ENCODE measurements around the gene ARHGEF28.

The ARHGEF28 gene

DNA sequence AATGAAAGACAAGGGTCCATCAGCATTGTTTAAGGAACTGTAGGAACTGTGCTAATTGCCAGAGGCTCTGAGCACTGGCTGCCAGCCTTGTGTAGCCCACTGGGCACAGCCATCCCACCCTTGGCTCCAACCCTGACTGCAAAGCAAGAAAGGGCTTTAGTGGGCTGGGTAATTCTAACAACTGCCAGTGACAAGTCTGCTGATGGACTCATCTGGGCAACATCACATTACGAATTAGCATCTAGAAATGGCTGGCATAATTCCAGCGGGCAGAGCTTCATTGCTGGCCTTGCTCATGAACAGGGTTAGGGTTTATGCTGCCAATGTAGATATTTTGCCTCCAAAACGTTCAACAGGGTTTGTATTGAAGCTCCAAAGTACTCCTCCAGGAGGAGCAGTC is 326.9 kb downstream of the ARHGEF28 start:
- no peak overlapping the region for H3K9ac ChIP-seq (ENCODE audit: low read length)
- no peak overlapping the region for H3K27ac ChIP-seq (ENCODE audit: low read length)
- H3K36me3 ChIP-seq (ENCODE audit: control insufficient read depth, low read depth, low read length) = no peaks in the 10 kb centered on the region

DNA sequence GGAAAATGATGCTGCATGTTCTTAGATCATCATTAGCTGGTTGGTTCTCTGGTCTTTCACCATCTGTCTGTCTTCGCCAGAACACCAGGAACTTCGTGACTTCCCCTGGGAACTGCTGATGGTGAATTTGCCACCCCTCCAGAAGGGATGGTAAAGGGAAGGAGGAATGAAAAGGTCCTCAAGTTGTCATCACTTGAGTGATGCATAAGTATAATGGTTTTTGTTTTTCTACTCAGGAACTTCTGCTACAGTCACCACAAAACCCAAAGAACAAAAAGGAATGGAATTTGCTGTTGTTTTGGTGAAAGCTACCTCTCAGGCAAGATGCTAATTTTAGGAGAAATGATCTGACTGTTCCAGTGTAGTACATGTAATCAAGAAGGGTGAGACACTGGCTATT is 328.4 kb downstream of the ARHGEF28 start:
- no peaks in the 10 kb centered on the region for H3K36me3 ChIP-seq (ENCODE audit: control insufficient read depth, low read depth, low read length)
- no peaks in the 10 kb centered on the region for H3K9me3 ChIP-seq (ENCODE audit: control insufficient read depth, low read depth, low read length)
- H3K4me1 ChIP-seq (ENCODE audit: control insufficient read depth, low read depth, low read length) = no peaks in the 10 kb centered on the region
- no peak overlapping the region for H3K27ac ChIP-seq (ENCODE audit: low read length)
- H3K27me3 ChIP-seq (ENCODE audit: control insufficient read depth, insufficient read depth, low read length) = no peaks in the 10 kb centered on the region
- no peak overlapping the region for H3K4me3 ChIP-seq (ENCODE audit: low read length)
- H3K9ac ChIP-seq (ENCODE audit: low read length) = no peak overlapping the region

More for the DNA sequence above, 326.9 kb downstream of the ARHGEF28 start:
- H3K9me3 ChIP-seq (ENCODE audit: control insufficient read depth, low read depth, low read length) = no peaks in the 10 kb centered on the region
- no peak overlapping the region for H3K4me3 ChIP-seq (ENCODE audit: low read length)
- no peaks in the 10 kb centered on the region for H3K4me1 ChIP-seq (ENCODE audit: control insufficient read depth, low read depth, low read length)
- H3K27me3 ChIP-seq (ENCODE audit: control insufficient read depth, insufficient read depth, low read length) = no peaks in the 10 kb centered on the region

DNA sequence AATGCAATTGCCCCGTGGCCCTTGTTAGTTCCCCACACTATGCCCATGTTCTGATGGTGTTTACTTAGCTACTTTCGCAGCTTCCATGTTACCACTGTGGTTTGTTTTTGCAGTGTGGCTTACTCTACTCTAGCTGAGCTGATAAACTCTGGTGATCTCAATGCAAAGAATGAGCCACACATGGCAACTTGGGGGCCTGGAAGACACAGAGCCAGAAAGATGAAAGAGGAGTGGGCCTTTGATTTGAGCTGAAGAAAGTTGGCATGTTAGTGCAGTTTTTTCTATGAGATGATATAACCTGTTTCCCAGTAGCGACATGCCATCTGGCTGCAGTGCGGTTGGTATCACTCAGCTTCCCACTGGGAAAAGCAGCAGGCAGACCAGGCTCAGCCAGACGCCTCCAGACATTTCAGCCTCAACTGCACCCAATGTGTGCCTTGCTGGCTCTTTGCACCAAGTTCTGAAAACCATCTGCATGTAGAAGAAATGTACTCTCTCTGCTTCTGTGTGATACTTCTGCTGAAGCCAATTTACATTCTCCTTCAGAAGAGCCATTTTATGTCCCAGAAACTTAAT is 329.4 kb downstream of the ARHGEF28 start:
- H3K4me3 ChIP-seq (ENCODE audit: low read length) = no peak overlapping the region
- H3K9me3 ChIP-seq (ENCODE audit: control insufficient read depth, low read depth, low read length) = no peaks in the 10 kb centered on the region
- H3K27me3 ChIP-seq (ENCODE audit: control insufficient read depth, insufficient read depth, low read length) = no peaks in the 10 kb centered on the region
- no peak overlapping the region for H3K27ac ChIP-seq (ENCODE audit: low read length)
- H3K4me1 ChIP-seq (ENCODE audit: control insufficient read depth, low read depth, low read length) = no peaks in the 10 kb centered on the region
- H3K9ac ChIP-seq (ENCODE audit: low read length) = no peak overlapping the region
- no peaks in the 10 kb centered on the region for H3K36me3 ChIP-seq (ENCODE audit: control insufficient read depth, low read depth, low read length)

DNA sequence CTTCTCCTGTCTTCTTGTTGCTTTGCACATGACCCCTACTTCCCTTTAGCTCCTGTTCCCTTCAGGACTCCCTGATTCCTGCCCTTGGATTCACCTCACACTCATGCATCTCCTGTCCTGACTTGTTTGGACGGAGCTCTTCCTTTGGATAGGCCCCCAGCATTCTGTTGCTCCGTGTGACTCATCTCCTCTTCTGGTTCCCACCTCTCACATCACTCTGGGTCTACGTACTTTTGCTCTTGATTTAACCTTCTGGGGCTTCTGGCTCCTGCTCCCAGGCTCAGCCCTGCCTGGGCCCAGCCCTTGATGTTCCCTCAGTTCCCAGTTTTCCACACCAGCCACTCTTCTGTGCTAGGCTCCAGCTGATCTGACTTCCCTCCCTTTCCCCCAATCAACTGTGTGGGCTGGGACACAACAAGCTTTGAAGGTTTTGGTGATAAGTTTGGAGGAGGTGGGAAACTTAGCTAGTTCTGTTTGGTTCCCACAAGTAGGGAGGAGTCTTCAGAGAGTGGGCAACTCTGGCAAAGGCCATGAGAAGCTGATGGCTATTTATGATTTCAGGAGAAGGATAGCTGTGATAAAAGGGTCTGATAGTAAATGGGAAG is 331.5 kb downstream of the ARHGEF28 start:
- Histone ChIP-seq H3K27me3 (ENCODE audit: control insufficient read depth, insufficient read depth, low read length) (no peaks in the 10 kb centered on the region), H3K4me3 (ENCODE audit: low read length) (no peak overlapping the region), H3K9me3 (ENCODE audit: control insufficient read depth, low read depth, low read length) (no peaks in the 10 kb centered on the region), H3K27ac (ENCODE audit: low read length) (no peak overlapping the region), H3K9ac (ENCODE audit: low read length) (no peak overlapping the region), H3K36me3 (ENCODE audit: control insufficient read depth, low read depth, low read length) (no peaks in the 10 kb centered on the region), H3K4me1 (ENCODE audit: control insufficient read depth, low read depth, low read length) (no peaks in the 10 kb centered on the region)

DNA sequence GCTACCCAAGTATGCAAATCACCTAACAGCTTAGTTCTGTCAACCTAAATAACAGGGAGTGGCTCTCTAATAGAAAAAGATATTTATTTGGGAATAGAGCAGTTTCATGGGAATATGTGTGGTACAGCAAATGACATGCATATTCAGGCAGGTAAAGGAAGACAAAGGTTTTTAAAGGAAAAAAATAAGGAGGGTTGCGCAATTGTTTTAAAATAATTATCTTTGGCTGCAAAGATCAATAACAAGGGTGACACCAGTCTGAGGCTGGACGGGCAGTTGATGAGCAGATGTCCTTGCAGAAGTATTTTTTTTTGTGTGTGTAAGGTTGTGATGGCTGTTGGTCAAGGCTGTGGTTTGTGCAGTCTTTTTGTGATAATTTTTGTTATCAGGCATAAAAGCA is 332.0 kb downstream of the ARHGEF28 start:
- no peak overlapping the region for H3K9ac ChIP-seq (ENCODE audit: low read length)

DNA sequence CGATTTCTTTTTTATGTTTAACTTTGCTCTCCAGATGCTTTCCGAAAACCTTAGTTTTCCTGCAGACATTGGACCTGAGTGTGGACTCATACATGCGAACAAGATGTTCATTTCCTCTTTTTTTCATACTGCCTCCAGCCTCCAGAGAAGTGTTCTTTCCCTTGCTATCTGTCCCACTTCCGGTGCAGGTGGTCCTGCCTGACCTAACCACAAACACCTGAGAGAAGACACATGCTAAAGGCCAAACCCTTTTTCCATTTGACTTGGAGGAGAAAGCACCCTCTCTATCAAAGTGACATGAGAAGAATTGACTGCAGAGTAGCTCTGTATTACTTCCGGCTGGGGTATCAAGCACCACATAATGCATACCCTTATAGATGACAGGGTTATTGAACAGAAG is 334.0 kb downstream of the ARHGEF28 start:
- H3K9ac ChIP-seq (ENCODE audit: low read length) = no peak overlapping the region
- H3K4me1 ChIP-seq (ENCODE audit: control insufficient read depth, low read depth, low read length) = no peaks in the 10 kb centered on the region
- no peaks in the 10 kb centered on the region for H3K9me3 ChIP-seq (ENCODE audit: control insufficient read depth, low read depth, low read length)
- H3K27me3 ChIP-seq (ENCODE audit: control insufficient read depth, insufficient read depth, low read length) = no peaks in the 10 kb centered on the region
- H3K4me3 ChIP-seq (ENCODE audit: low read length) = no peak overlapping the region
- no peaks in the 10 kb centered on the region for H3K36me3 ChIP-seq (ENCODE audit: control insufficient read depth, low read depth, low read length)
- no peak overlapping the region for H3K27ac ChIP-seq (ENCODE audit: low read length)

More for the DNA sequence above, 332.0 kb downstream of the ARHGEF28 start:
- Histone ChIP-seq H3K27me3 (ENCODE audit: control insufficient read depth, insufficient read depth, low read length) (no peaks in the 10 kb centered on the region), H3K4me3 (ENCODE audit: low read length) (no peak overlapping the region), H3K9me3 (ENCODE audit: control insufficient read depth, low read depth, low read length) (no peaks in the 10 kb centered on the region), H3K27ac (ENCODE audit: low read length) (no peak overlapping the region), H3K4me1 (ENCODE audit: control insufficient read depth, low read depth, low read length) (no peaks in the 10 kb centered on the region), H3K36me3 (ENCODE audit: control insufficient read depth, low read depth, low read length) (no peaks in the 10 kb centered on the region)

DNA sequence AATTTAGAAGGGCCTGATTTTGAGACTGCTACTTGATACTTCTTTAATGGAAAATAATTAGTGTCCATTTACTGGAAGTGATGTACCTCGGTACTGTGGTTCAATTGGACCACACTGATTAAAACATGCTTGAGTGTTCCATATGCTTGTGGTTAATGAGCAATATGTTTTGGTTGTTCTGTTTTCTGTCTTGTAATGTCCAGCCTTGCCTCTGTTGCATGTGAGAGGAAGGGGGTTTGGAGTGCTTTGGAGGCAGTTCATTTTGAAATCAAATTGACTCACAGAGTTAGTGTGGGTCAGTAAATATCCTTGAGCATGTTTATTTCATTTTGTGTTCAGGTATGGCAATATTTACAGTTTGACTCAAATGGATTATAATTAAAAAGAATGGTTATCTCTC is 334.4 kb downstream of the ARHGEF28 start:
- Histone ChIP-seq H3K9me3 (ENCODE audit: control insufficient read depth, low read depth, low read length) (no peaks in the 10 kb centered on the region), H3K4me3 (ENCODE audit: low read length) (no peak overlapping the region), H3K27me3 (ENCODE audit: control insufficient read depth, insufficient read depth, low read length) (no peaks in the 10 kb centered on the region), H3K27ac (ENCODE audit: low read length) (no peak overlapping the region), H3K4me1 (ENCODE audit: control insufficient read depth, low read depth, low read length) (no peaks in the 10 kb centered on the region), H3K36me3 (ENCODE audit: control insufficient read depth, low read depth, low read length) (no peaks in the 10 kb centered on the region), H3K9ac (ENCODE audit: low read length) (no peak overlapping the region)

DNA sequence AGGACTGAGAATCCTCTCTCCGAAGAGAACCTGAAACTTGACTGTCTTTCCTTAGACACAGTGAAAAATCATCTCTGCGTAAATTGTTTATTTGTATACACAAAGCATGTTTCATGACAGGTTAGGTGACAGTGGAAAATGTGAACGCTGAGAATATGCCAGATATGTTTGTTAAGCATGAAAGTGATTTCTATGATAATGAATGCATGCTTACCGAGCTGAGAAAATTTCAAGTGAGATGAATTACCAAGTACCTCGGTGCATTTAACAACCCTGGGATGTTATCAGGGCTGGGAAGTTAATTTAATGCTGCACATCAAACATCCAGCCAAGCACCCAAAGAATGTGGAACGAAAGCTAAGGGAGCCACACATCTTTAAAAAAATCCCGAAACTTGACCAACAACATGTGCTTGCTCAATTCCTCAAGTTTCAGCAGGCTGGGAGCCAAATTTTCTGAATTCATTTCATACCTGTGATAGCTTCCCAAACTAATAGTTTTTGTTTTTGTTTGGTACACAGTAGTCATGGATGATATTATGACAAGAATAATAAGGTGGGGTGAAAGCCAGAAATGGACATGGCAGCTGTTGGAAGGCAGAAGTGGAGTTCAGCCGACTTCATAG is 336.9 kb downstream of the ARHGEF28 start:
- Histone ChIP-seq H3K9me3 (ENCODE audit: control insufficient read depth, low read depth, low read length) (no peaks in the 10 kb centered on the region), H3K9ac (ENCODE audit: low read length) (no peak overlapping the region), H3K36me3 (ENCODE audit: control insufficient read depth, low read depth, low read length) (no peaks in the 10 kb centered on the region), H3K27ac (ENCODE audit: low read length) (no peak overlapping the region), H3K4me1 (ENCODE audit: control insufficient read depth, low read depth, low read length) (no peaks in the 10 kb centered on the region), H3K4me3 (ENCODE audit: low read length) (no peak overlapping the region), H3K27me3 (ENCODE audit: control insufficient read depth, insufficient read depth, low read length) (no peaks in the 10 kb centered on the region)

DNA sequence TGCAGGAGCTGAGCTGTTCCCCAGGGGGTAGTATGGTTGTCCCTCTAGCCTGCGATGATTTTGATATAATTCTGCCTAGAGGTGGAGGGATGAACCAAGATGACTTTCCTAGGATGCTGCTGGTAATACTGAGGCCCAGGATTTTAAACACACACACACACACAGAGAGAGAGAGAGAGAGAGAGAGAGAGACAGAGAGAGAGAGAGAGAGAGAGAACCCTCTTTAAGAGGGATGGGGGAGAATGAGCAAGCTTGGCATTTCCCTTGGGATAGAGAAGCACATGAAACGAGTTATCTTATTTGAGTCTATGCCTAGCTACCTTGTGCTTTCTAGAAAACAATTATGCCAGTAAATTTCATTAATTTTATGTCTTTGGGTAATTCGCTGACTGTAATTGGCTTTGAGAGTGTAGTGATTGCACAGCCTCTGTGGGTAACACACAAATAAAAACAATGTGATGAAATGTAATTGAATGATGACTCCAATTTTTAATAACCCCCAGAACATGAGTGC is 338.4 kb downstream of the ARHGEF28 start:
- H3K4me1 ChIP-seq (ENCODE audit: control insufficient read depth, low read depth, low read length) = no peaks in the 10 kb centered on the region
- no peak overlapping the region for H3K4me3 ChIP-seq (ENCODE audit: low read length)
- no peaks in the 10 kb centered on the region for H3K27me3 ChIP-seq (ENCODE audit: control insufficient read depth, insufficient read depth, low read length)
- H3K36me3 ChIP-seq (ENCODE audit: control insufficient read depth, low read depth, low read length) = no peaks in the 10 kb centered on the region
- no peaks in the 10 kb centered on the region for H3K9me3 ChIP-seq (ENCODE audit: control insufficient read depth, low read depth, low read length)
- H3K27ac ChIP-seq (ENCODE audit: low read length) = no peak overlapping the region
- H3K9ac ChIP-seq (ENCODE audit: low read length) = no peak overlapping the region

DNA sequence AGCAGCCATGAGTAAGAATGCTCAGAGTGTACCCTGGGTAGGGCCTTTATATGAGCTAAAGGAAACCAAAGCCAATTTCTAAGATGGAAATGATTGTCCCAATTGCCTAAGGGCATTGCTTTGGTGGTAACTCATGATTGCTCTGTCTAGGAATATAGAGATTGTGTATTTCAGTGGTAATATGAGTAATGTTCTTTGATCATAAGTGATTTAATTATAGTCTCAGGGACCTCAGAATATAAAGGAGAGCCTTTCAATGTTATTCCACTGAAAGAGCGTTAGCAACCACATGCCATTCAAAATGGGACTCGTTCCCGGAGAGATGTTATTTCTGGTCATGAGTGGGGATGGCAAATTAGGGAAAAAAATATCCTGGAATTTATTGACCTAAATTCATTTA is 340.5 kb downstream of the ARHGEF28 start:
- H3K4me3 ChIP-seq (ENCODE audit: low read length) = no peak overlapping the region
- no peaks in the 10 kb centered on the region for H3K4me1 ChIP-seq (ENCODE audit: control insufficient read depth, low read depth, low read length)
- H3K27me3 ChIP-seq (ENCODE audit: control insufficient read depth, insufficient read depth, low read length) = no peaks in the 10 kb centered on the region
- no peak overlapping the region for H3K27ac ChIP-seq (ENCODE audit: low read length)
- H3K9ac ChIP-seq (ENCODE audit: low read length) = no peak overlapping the region
- no peaks in the 10 kb centered on the region for H3K36me3 ChIP-seq (ENCODE audit: control insufficient read depth, low read depth, low read length)
- H3K9me3 ChIP-seq (ENCODE audit: control insufficient read depth, low read depth, low read length) = no peaks in the 10 kb centered on the region

DNA sequence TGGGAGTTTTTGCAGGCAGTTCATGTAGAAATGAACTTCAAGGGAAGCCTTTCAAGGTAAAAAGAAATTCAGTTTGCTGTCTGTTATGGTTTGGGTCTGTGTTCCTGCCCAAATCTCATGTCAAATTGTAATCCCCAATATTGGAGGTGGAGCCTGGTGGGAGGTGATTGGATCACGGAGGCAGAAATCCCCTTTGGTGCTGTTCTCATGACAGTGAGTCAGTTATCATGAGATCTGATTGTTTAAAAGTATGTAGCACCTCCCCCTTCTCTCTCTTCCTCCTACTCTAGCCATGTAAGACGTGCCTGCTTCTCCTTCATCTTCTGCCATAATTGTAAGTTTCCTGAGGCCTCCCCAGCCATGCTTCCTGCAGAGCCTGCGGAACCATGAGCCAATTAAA is 341.4 kb downstream of the ARHGEF28 start:
- Histone ChIP-seq H3K27me3 (ENCODE audit: control insufficient read depth, insufficient read depth, low read length) (no peaks in the 10 kb centered on the region), H3K4me1 (ENCODE audit: control insufficient read depth, low read depth, low read length) (no peaks in the 10 kb centered on the region), H3K4me3 (ENCODE audit: low read length) (no peak overlapping the region), H3K27ac (ENCODE audit: low read length) (no peak overlapping the region), H3K9ac (ENCODE audit: low read length) (no peak overlapping the region), H3K9me3 (ENCODE audit: control insufficient read depth, low read depth, low read length) (no peaks in the 10 kb centered on the region), H3K36me3 (ENCODE audit: control insufficient read depth, low read depth, low read length) (no peaks in the 10 kb centered on the region)

DNA sequence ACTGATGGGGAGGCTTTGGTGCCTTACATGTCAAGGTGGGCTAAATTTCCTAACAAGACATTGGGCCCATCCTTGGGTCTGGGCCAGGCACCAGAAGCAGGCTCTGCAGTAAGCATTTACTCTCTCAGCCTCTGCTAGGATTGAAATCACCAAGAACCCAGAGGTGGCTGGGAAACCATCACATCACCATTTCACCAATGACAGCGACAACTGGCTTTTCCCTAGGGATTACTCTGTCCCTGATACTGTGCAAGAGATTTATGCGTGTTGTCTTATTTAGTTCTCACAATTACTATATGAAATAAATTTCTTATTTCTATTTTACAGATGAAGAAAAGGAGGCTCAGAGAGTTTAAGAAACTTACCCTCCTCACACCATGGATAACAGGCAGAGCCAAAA is 342.2 kb downstream of the ARHGEF28 start:
- Histone ChIP-seq H3K4me1 (ENCODE audit: control insufficient read depth, low read depth, low read length) (no peaks in the 10 kb centered on the region), H3K36me3 (ENCODE audit: control insufficient read depth, low read depth, low read length) (no peaks in the 10 kb centered on the region), H3K9ac (ENCODE audit: low read length) (no peak overlapping the region), H3K27ac (ENCODE audit: low read length) (no peak overlapping the region), H3K4me3 (ENCODE audit: low read length) (no peak overlapping the region), H3K9me3 (ENCODE audit: control insufficient read depth, low read depth, low read length) (no peaks in the 10 kb centered on the region), H3K27me3 (ENCODE audit: control insufficient read depth, insufficient read depth, low read length) (no peaks in the 10 kb centered on the region)

All from iPS-18a (cell line).